Vagina (tissue), 2 donors: ENCODE results near the gene SELPLG.

Experiments used
- CTCF ChIP-seq, 3 experiments: fragments of 450-650 bp in 2 of 3; fragments of 200-600 bp in 1 of 3; sonication (generic) in 1 of 3; IDR thresholded peaks; one replicate each; pipeline ENCODE4 v1.5.1; 2017 to 2019; ENCODE audit warnings: antibody characterized with exemption in 3 of 3, mild to moderate bottlenecking in 2 of 3, moderate library complexity in 2 of 3
- POLR2A ChIP-seq, 2 donors: fragments of 450-650 bp; IDR thresholded peaks; one replicate each; pipeline ENCODE4 v1.6.1; 2017; ENCODE audit warnings: antibody characterized with exemption in 2 of 2, mild to moderate bottlenecking in 2 of 2, moderate library complexity in 2 of 2
- POLR2AphosphoS5 ChIP-seq, 2 donors: sonication (generic); formaldehyde crosslinking; IDR thresholded peaks; one replicate each; pipeline ENCODE4 v1.9.0; 2017; ENCODE audit warnings: antibody characterized with exemption in 2 of 2, mild to moderate bottlenecking in 2 of 2, low read depth in 1 of 2; ENCODE audit not compliant: insufficient read depth in 1 of 2

GRCh38 chr12:108589028-108589839 lies 44.5 kb downstream of the SELPLG start:
- TF ChIP-seq POLR2AphosphoS5 (IDR thresholded peaks at IDR 0.05; ENCODE audit: insufficient read depth in 1 of 2, low read depth in 1 of 2) (peak in 1 of 2 donors; percentile 51), POLR2A (IDR thresholded peaks at IDR 0.05) (no peak), CTCF (IDR thresholded peaks at IDR 0.05) (no peak)
